GM21717 (cell line): ENCODE results near the gene C1D.
"Not testable (repeated sequence)": the region's sequence is repeated elsewhere in the genome, so short reads cannot be mapped to it uniquely, and the experiment has no call there.

Experiments
- ATAC-seq: cut with Tn5 transposase; IDR thresholded peaks from one replicate; pipeline ENCODE4 v1.9.1; 2021; ENCODE audit warnings: mild to moderate bottlenecking, moderate library complexity; ENCODE audit not compliant: unreplicated experiment

C1D gene, protein sequence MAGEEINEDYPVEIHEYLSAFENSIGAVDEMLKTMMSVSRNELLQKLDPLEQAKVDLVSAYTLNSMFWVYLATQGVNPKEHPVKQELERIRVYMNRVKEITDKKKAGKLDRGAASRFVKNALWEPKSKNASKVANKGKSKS

DNA sequence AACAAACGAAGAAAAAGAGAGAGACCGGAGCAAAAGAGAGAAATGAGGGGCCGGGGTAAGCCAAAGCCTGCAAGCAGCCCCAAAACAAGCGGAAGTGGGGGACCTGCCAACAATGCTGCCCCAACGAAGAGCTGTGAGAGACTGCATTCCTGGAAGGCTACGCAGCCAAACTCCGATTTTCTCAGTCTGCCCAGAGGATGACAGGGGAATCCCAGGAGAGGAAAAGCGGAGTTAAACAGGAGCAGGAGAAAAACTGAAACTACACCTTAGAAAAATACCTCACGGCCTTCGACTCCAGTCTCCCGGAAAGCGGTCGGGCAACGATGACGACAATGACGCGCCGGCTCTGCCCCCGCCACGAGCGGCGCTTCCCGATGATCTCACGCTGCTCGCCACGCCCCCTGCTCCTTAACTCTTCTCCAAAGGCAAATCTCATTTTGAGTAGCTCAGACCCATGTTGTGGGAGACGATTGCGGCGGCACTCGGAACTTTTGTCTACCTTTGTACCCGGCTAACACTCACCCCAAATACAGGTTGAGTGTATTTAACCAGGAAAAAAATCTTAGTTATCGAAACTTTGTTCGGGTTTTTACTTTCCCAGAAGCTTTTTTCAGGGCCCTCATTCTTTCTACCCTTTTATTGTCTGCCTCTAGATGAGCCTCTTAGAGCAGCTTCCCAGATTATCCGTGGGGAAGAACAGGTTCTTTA lies at the start of gene C1D:
Gene C1D, minus strand, starts transcription at position 325 of the 708 bp plus-strand sequence. CDS start 15,694 bp downstream, outside the sequence.
- ATAC-seq: peak; percentile 94

DNA sequence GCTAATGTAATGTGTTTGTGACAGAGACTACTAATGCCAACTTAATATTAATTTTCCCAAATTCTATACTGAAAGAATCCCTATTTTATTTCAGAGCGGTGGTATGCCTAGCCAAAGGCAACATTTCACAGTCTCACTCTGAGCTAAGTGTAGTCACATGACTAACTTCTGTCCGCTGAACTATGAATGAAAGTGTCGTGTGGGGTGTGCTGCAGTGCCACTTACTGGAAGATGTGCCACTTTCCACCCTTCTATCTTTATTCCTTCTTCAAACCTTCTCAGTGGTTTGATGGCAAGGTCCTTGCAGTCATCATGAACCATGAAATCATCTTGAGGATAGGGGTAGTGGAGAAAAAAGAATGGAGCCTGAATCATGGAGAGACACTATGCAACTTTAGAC lies 47.3 kb upstream of the C1D start:
- ATAC-seq: peak; percentile 75

DNA sequence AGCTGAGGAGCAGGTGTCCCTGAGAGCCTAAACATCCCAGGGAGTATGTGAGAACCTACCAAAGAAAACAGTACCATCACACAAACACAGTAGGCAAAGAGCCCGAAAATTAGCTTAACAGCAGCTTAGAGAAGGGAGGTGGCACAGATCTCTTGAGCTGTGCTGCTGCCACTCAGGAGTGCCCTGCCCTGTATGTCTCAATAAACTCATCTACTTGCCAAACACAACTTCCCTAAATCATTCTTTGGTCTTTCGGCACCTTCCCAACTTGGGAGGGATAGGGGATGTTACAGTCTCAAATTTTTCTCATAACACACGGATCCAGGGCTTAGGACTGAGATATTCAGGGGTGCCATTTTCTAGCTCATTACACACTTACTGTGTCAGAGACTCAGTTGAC lies 45.3 kb upstream of the C1D start:
- no peak for ATAC-seq

GRCh38 chr2:68107475-68107874 lies 44.7 kb upstream of the C1D start:
- ATAC-seq: no peak

- no peak for ATAC-seq
These were observed 41.5 kb upstream of the C1D start for GRCh38 chr2:68104111-68104835.

GRCh38 chr2:68103709-68104055 lies 40.9 kb upstream of the C1D start:
- ATAC-seq: no peak

- ATAC-seq: no peak
These were observed 40.4 kb upstream of the C1D start for GRCh38 chr2:68103030-68103708.

DNA sequence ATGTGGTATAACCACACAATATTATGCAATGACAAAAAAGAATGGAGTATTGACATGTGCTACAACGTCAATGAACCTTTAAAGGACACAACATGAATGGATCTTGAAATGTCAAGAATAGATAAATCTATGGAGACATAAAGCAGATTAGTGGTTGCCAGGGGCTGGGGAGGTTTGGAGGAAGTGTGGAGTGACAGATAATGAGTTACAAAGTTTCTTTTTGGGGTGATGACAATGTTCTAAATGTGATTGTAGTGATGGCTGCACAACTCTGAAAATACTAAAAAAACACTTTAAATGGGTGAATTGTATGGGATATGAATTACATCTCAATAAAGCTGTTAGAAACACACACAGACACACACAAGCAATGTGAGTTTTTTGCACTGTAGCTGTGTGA lies 37.4 kb upstream of the C1D start:
- no peak for ATAC-seq

DNA sequence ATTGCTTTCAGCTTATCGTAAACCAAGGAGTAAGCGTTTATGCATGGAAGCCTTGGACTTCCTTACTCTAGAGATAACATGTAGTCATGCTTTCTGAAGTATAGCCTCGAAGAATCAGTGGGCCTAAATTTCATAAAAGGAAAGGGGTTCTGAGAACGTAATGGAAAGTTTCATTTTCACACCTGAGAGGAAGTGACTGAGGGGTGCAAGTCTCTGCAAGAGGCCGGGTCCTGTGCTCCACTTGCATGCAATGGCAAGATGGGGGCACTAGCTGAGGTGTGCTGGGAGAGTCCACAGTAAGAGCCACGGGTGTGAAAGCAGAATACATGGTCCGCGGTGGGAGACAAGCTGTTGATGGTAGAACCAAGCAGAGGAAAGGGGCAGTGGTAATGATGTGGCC lies 36.5 kb upstream of the C1D start:
- ATAC-seq: no peak

GRCh38 chr2:68098291-68098797 lies 35.5 kb upstream of the C1D start:
- ATAC-seq: no peak

GRCh38 chr2:68094111-68094510 lies 31.3 kb upstream of the C1D start:
- ATAC-seq: no peak

GRCh38 chr2:68093634-68094033 lies 30.8 kb upstream of the C1D start:
- ATAC-seq: no peak

DNA sequence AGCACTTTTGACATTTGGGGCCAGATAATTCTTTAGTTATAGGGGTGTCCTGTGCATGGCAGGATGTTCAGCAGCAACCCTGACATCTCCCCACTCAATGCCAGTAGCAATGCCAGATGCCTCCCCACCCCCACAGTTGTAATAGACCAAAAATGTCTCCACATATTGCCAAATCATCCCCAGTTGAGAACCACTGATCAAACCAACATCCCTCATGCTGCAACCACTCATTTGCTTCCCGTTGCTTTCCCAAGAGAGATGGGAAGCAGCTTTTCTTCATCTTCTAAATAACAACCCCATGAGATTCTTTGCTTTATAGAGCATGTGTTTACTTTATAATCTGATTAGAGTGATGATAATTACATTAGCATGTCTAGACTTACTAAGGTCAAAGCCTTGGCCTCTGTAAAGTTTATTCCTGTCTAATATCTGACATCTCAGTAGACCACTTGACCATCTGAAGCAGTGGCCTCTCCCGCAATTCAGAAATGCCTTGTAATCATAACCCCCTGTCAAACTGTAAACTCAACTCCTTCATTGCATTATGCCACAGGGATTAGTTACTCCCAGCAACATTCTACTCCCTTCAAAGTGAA lies 28.7 kb upstream of the C1D start:
- ATAC-seq: no peak

DNA sequence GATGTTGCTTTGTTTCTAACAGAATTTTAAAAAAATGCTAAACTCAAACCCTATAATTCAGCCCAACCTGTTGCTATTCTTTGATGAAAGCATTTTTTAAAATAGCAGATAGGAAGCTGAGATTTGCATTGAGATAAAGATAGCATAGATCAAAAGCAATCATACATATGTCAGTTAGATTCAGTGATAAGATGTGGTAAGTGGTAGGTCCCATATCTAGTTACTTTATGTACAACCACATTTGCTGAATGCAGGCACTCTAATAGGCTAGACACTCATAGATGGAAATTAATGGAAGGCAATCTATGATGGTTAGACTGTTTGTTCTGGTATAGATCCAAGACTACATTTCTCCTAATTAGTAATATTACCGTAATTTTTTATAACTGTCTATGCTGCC lies 27.2 kb upstream of the C1D start:
- no peak for ATAC-seq

- no peak for ATAC-seq
These were observed 26.1 kb upstream of the C1D start for GRCh38 chr2:68088940-68089339.

DNA sequence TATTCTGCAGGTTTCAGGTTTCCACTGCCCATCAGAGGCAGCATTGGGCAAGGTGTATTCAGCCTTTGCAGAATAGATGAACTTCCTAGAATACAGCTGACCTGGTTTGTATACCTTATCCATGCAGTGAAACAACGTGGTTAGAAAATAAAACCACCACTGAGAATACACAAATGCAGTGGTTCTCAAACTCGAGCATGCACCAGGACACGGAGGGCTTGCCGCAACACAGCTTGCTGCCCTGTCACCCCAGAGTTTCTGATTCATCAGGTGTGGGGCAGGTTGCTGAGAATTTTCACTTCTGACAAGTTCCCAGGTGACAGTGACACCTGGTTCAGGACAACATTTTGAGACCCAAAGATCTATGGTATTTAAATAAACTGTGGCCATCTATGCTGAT lies 23.4 kb upstream of the C1D start:
- ATAC-seq: no peak

- ATAC-seq: no peak
These were observed 20.5 kb upstream of the C1D start for GRCh38 chr2:68083346-68083745.

- ATAC-seq: no peak
These were observed 11.2 kb upstream of the C1D start for GRCh38 chr2:68074050-68074449.

DNA sequence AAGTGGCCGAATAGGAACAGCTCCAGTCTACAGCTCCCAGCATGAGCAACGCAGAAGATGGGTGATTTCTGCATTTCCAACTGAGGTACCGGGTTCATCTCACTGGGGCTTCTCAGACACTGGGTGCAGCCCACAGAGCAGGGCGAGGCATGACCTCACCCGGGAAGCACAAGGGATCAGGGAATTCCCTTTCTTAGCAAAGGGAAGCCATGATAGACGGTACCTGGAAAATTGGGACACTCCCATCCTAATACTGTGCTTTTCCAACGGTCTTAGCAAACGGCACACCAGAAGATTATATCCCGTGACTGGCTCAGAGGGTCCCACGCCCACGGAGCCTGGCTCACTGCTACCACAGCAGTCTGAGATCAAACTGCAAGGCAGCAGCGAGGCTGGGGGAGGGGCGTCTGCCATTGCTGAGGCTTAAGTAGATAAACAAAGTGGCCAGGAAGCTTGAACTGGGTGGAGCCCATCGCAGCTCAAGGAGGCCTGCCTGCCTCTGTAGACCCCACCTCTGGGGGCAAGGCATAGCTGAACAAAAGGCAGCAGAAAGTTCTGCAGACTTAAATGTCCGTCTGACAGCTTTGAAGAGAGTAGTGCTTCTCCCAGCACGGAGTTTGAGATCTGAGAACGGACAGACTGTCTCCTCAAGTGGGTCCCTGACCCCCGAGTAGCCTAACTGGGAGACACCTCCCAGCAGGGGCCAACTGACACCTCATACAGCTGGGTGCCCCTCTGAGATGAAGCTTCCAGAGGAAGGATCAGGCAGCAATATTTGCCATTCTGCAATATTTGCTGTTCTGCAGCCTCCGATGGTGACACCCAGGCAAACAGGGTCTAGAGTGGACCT lies 1.2 kb upstream of the C1D start:
- not testable (repeated sequence) for ATAC-seq

- ATAC-seq: no peak
These were observed 2.2 kb downstream of the C1D start for GRCh38 chr2:68060652-68061051.
